WTC11 (cell line): ENCODE measurements around the gene ZNF391. TPM values are rescaled to one million over a fixed set of nuclear protein-coding genes. Genes with fewer than 3 reads are reported as not detected.
"Not testable (repeated sequence)": the region's sequence is repeated elsewhere in the genome, so short reads cannot be mapped to it uniquely, and the experiment has no call there.

ENCODE experiments used
- ATAC-seq: fragments of 200-7000 bp; cut with Tn5 transposase; 2 replicates; pipeline ENCODE4 v1.10.0; 2021; ENCODE audit warnings: mild to moderate bottlenecking, moderate library complexity
- CTCF ChIA-PET: fragments of 300-600 bp; sonication (Branson Sonifier 250); formaldehyde crosslinking; loops from one replicate; lab custom pipeline; 2021; ENCODE audit warnings: antibody characterized with exemption; lab: Charles Lee
- POLR2A ChIA-PET: fragments of 350-600 bp; sonication (Branson Sonifier 250); formaldehyde crosslinking; loops from one replicate; lab custom pipeline; 2021; ENCODE audit warnings: antibody characterized with exemption; lab: Charles Lee
- DNase-seq: peaks from one replicate; pipeline ENCODE4 v3.0.0; 2021; ENCODE audit warnings: low spot score
- H3K27ac Mint-ChIP-seq: 2 replicates; pipeline ENCODE4 v1.8.0; 2021; ENCODE audit warnings: mixed read lengths
- H3K27me3 Mint-ChIP-seq: 2 replicates; pipeline ENCODE4 v1.8.0; 2021; ENCODE audit warnings: low read depth, mild to moderate bottlenecking, moderate library complexity, mixed read lengths
- H3K36me3 Mint-ChIP-seq: 2 replicates; pipeline ENCODE4 v1.8.0; 2021; ENCODE audit warnings: mixed read lengths
- H3K4me1 Mint-ChIP-seq: 2 replicates; pipeline ENCODE4 v1.8.0; 2022; ENCODE audit warnings: mixed read lengths
- H3K4me3 Mint-ChIP-seq: 2 replicates; pipeline ENCODE4 v1.8.0; 2021; ENCODE audit warnings: mild to moderate bottlenecking, moderate library complexity, mixed read lengths
- H3K9me3 Mint-ChIP-seq: 2 replicates; pipeline ENCODE4 v1.8.0; 2021; ENCODE audit warnings: mixed read lengths
- ELF4 ChIP-seq: sonication (generic); formaldehyde crosslinking; IDR thresholded peaks from 2 replicates; pipeline ENCODE4 v1.8.1; 2022; ENCODE audit warnings: low read depth, mild to moderate bottlenecking, moderate library complexity, missing genetic modification reagents
- KAT7 ChIP-seq: sonication (generic); formaldehyde crosslinking; IDR thresholded peaks from 2 replicates; pipeline ENCODE4 v1.8.1; 2023; ENCODE audit warnings: missing genetic modification reagents, mild to moderate bottlenecking, borderline replicate concordance
- MYBL2 ChIP-seq: sonication (generic); formaldehyde crosslinking; IDR thresholded peaks from 2 replicates; pipeline ENCODE4 v1.8.1; 2023; ENCODE audit warnings: mild to moderate bottlenecking, moderate library complexity, missing genetic modification reagents
- NFE2L1 ChIP-seq: sonication (generic); formaldehyde crosslinking; IDR thresholded peaks from 2 replicates; pipeline ENCODE4 v1.8.1; 2023; ENCODE audit warnings: missing genetic modification reagents
- NR3C1 ChIP-seq: sonication (generic); formaldehyde crosslinking; conservative IDR thresholded peaks from 2 replicates; pipeline ENCODE4 v1.8.1; 2023; ENCODE audit warnings: low read depth, mild to moderate bottlenecking, missing genetic modification reagents
- SP1 ChIP-seq: sonication (generic); formaldehyde crosslinking; conservative IDR thresholded peaks from 2 replicates; pipeline ENCODE4 v1.8.1; 2022; ENCODE audit warnings: missing genetic modification reagents
- TCF7 ChIP-seq: sonication (generic); formaldehyde crosslinking; IDR thresholded peaks from 2 replicates; pipeline ENCODE4 v1.8.0; 2022; ENCODE audit warnings: mild to moderate bottlenecking, low read depth, missing genetic modification reagents, moderate library complexity
- ZBTB21 ChIP-seq: sonication (generic); formaldehyde crosslinking; IDR thresholded peaks from 2 replicates; pipeline ENCODE4 v1.8.1; 2023; ENCODE audit warnings: mild to moderate bottlenecking, missing genetic modification reagents, borderline replicate concordance
- ZMAT4 ChIP-seq: fragments of 250-450 bp; sonication (Bioruptor Pico); IDR thresholded peaks from 2 replicates; pipeline ENCODE4 v1.9.0; 2021; ENCODE audit warnings: mild to moderate bottlenecking
- ZNF396 ChIP-seq: fragments of 250-450 bp; sonication (Bioruptor Pico); IDR thresholded peaks from 2 replicates; pipeline ENCODE4 v1.8.0; 2021; ENCODE audit warnings: mild to moderate bottlenecking, moderate library complexity, borderline replicate concordance
- ZNF671 ChIP-seq: fragments of 250-450 bp; sonication (Bioruptor Pico); IDR thresholded peaks from 2 replicates; pipeline ENCODE4 v1.8.0; 2021; ENCODE audit warnings: mild to moderate bottlenecking
- total RNA-seq: library from RNA; stranded (reverse); gene quantifications from 3 replicates; pipeline ENCODE4 v1.2.3, GENCODE V29; 2021
- TF ChIP-seq, protein P1 (sequence below): fragments of 200-600 bp; IDR thresholded peaks from 2 replicates; pipeline ENCODE4 v1.8.0; 2022; ENCODE audit warnings: antibody characterized with exemption
- TF ChIP-seq, protein P2 (sequence below): sonication (generic); formaldehyde crosslinking; IDR thresholded peaks from 2 replicates; pipeline ENCODE4 v1.8.1; 2022; ENCODE audit warnings: low read depth, missing genetic modification reagents, borderline replicate concordance
- TF ChIP-seq, protein P3 (sequence below): sonication (generic); formaldehyde crosslinking; conservative IDR thresholded peaks from 2 replicates; pipeline ENCODE4 v1.8.1; 2023; ENCODE audit warnings: mild to moderate bottlenecking, low read depth, missing genetic modification reagents, moderate library complexity
- TF ChIP-seq, protein P4 (sequence below): sonication (generic); formaldehyde crosslinking; IDR thresholded peaks from 2 replicates; pipeline ENCODE4 v1.8.1; 2022; ENCODE audit warnings: low read depth, mild to moderate bottlenecking, moderate library complexity, missing genetic modification reagents, borderline replicate concordance
- TF ChIP-seq, protein P5 (sequence below): sonication (generic); formaldehyde crosslinking; IDR thresholded peaks from 2 replicates; pipeline ENCODE4 v1.8.0; 2022; ENCODE audit warnings: mild to moderate bottlenecking, missing genetic modification reagents

Gene ZNF391
- total RNA-seq, 1 experiment from 2014 or later, result 11.3 TPM

DNA sequence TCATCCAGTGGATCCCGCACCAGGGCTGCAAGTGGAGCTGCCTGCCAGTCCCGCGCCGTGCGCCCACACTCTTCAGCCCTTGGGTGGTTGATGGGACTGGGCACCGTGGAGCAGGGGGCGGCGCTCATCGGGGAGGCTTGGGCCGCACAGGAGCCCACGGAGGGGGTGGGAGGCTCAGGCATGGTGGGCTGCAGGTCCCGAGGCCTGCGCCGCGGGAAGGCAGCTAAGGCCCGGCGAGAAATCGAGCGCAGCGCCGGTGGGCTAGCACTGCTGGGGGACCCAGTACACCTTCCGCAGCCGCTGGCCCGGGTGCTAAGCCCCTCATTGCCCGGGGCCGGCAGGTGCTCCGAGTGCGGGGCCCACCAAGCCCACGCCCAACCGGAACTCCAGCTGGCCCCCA is 7.6 kb upstream of the ZNF391 start:
- ATAC-seq, DNase-seq, H3K4me3 Mint-ChIP-seq, POLR2A ChIA-PET, H3K27ac Mint-ChIP-seq, H3K27me3 Mint-ChIP-seq: not testable (repeated sequence)
- H3K9me3 Mint-ChIP-seq, result peaks cover 28% of the 10 kb centered on the region
- peaks cover 23% of the 10 kb centered on the region for H3K36me3 Mint-ChIP-seq
- H3K4me1 Mint-ChIP-seq, result peaks cover 41% of the 10 kb centered on the region
- CTCF ChIA-PET, result interaction anchor here (0.6 kb wide), 1 partner anchor 205 kb away, joined by 4 read pairs; no protein-coding TSS in a partner anchor

DNA sequence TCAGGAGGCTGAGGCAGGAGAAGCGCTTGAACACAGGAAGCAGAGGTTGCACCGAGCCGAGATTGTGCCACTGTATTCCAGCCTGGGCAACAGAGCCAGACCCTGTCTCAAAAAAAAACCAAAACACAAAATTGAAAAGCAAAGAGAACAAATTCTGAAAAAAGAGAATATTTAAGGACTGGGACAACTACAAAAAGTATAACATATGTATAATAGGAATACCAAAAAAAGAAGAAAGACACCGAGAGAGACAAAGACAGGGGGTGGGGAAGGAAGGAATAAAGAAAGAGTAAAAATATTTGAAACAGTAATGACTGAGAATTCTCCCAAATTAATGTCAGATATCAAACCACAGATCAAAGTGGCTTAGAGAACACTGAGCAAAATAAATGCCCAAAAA is 5.5 kb upstream of the ZNF391 start:
- peaks cover 23% of the 10 kb centered on the region for H3K36me3 Mint-ChIP-seq
- DNase-seq (no peak), ATAC-seq (no peak)
- no peak overlapping the region for H3K4me3 Mint-ChIP-seq
- peaks cover 28% of the 10 kb centered on the region for H3K9me3 Mint-ChIP-seq
- TF ChIP-seq, protein P1, sequence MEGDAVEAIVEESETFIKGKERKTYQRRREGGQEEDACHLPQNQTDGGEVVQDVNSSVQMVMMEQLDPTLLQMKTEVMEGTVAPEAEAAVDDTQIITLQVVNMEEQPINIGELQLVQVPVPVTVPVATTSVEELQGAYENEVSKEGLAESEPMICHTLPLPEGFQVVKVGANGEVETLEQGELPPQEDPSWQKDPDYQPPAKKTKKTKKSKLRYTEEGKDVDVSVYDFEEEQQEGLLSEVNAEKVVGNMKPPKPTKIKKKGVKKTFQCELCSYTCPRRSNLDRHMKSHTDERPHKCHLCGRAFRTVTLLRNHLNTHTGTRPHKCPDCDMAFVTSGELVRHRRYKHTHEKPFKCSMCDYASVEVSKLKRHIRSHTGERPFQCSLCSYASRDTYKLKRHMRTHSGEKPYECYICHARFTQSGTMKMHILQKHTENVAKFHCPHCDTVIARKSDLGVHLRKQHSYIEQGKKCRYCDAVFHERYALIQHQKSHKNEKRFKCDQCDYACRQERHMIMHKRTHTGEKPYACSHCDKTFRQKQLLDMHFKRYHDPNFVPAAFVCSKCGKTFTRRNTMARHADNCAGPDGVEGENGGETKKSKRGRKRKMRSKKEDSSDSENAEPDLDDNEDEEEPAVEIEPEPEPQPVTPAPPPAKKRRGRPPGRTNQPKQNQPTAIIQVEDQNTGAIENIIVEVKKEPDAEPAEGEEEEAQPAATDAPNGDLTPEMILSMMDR, result no peak
- no peak for TF ChIP-seq NR3C1 (CRISPR knock-in tag)
- no peak for TF ChIP-seq ZBTB21 (CRISPR knock-in tag)
- no peak for TF ChIP-seq NFE2L1 (CRISPR knock-in tag)
- TF ChIP-seq KAT7 (CRISPR knock-in tag), result no peak
- TF ChIP-seq TCF7, result no peak
- TF ChIP-seq SP1, result no peak
- TF ChIP-seq, protein P2, sequence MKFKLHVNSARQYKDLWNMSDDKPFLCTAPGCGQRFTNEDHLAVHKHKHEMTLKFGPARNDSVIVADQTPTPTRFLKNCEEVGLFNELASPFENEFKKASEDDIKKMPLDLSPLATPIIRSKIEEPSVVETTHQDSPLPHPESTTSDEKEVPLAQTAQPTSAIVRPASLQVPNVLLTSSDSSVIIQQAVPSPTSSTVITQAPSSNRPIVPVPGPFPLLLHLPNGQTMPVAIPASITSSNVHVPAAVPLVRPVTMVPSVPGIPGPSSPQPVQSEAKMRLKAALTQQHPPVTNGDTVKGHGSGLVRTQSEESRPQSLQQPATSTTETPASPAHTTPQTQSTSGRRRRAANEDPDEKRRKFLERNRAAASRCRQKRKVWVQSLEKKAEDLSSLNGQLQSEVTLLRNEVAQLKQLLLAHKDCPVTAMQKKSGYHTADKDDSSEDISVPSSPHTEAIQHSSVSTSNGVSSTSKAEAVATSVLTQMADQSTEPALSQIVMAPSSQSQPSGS (CRISPR knock-in tag), result no peak
- TF ChIP-seq ZNF396 (CRISPR knock-in tag), result no peak
- H3K4me1 Mint-ChIP-seq, result peaks cover 26% of the 10 kb centered on the region
- CTCF ChIA-PET, result no interaction called here
- peaks cover 2% of the 10 kb centered on the region; the same call in 1 of the 2 replicates for H3K27me3 Mint-ChIP-seq
- H3K27ac Mint-ChIP-seq, result no peak overlapping the region
- POLR2A ChIA-PET, result no interaction called here

DNA sequence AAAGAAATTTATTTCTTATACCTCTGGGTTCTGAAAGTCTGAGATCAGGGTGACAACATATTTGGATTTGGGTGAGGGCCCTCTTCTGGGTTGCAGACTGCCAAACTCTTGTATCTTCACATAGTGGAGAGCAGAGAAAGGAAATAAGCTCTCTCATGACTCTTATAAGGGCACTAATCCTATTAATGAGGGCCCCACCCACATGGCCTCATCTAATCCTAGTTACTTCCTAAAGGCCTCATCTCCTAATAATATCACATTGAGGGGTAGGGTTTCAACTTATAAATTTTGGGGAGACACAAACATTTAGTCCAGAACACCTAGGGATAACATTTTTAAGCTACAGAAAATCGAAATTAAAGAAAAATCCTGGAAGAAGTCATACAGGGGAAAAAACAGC is 5.1 kb upstream of the ZNF391 start:
- DNase-seq (no peak), ATAC-seq (no peak)
- ChIA-PET CTCF (interaction anchor here (0.7 kb wide), 1 partner anchor 225 kb away, joined by 3 read pairs; no protein-coding TSS in a partner anchor), POLR2A (no interaction called here)
- Mint-ChIP-seq H3K4me3 (no peak overlapping the region), H3K36me3 (peaks cover 23% of the 10 kb centered on the region), H3K27me3 (peaks cover 2% of the 10 kb centered on the region; the same call in 1 of the 2 replicates), H3K4me1 (peaks cover 26% of the 10 kb centered on the region), H3K9me3 (peaks cover 28% of the 10 kb centered on the region), H3K27ac (no peak overlapping the region)
- TF ChIP-seq ELF4 (CRISPR knock-in tag) (no peak), MYBL2 (CRISPR knock-in tag) (no peak), ZNF671 (CRISPR knock-in tag) (no peak), ZMAT4 (no peak)
- TF ChIP-seq, protein P1, result no peak
- TF ChIP-seq, protein P3, sequence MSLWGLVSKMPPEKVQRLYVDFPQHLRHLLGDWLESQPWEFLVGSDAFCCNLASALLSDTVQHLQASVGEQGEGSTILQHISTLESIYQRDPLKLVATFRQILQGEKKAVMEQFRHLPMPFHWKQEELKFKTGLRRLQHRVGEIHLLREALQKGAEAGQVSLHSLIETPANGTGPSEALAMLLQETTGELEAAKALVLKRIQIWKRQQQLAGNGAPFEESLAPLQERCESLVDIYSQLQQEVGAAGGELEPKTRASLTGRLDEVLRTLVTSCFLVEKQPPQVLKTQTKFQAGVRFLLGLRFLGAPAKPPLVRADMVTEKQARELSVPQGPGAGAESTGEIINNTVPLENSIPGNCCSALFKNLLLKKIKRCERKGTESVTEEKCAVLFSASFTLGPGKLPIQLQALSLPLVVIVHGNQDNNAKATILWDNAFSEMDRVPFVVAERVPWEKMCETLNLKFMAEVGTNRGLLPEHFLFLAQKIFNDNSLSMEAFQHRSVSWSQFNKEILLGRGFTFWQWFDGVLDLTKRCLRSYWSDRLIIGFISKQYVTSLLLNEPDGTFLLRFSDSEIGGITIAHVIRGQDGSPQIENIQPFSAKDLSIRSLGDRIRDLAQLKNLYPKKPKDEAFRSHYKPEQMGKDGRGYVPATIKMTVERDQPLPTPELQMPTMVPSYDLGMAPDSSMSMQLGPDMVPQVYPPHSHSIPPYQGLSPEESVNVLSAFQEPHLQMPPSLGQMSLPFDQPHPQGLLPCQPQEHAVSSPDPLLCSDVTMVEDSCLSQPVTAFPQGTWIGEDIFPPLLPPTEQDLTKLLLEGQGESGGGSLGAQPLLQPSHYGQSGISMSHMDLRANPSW (CRISPR knock-in tag), result no peak
- TF ChIP-seq, protein P4, sequence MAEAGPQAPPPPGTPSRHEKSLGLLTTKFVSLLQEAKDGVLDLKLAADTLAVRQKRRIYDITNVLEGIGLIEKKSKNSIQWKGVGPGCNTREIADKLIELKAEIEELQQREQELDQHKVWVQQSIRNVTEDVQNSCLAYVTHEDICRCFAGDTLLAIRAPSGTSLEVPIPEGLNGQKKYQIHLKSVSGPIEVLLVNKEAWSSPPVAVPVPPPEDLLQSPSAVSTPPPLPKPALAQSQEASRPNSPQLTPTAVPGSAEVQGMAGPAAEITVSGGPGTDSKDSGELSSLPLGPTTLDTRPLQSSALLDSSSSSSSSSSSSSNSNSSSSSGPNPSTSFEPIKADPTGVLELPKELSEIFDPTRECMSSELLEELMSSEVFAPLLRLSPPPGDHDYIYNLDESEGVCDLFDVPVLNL (CRISPR knock-in tag), result no peak
- TF ChIP-seq, protein P5, sequence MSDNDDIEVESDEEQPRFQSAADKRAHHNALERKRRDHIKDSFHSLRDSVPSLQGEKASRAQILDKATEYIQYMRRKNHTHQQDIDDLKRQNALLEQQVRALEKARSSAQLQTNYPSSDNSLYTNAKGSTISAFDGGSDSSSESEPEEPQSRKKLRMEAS (CRISPR knock-in tag), result no peak
